Neuronal stem cell (in vitro differentiated cells): Measurements from ENCODE around the gene ZNF3.

Experiments used
- DNase-seq: peaks from one replicate; pipeline ENCODE4 v3.0.0-alpha.2; 2013; ENCODE audit warnings: low spot score
- H2AFZ ChIP-seq: one replicate; pipeline ENCODE4 v1.6.1; 2013; ENCODE audit warnings: mild to moderate bottlenecking, low read length, inconsistent platforms
- H2AK5ac ChIP-seq: 2 replicates; pipeline ENCODE4 v1.6.1; 2013; ENCODE audit warnings: low read depth, mild to moderate bottlenecking, inconsistent platforms, low read length, moderate library complexity, mixed read lengths
- H2BK120ac ChIP-seq: 2 replicates; pipeline ENCODE4 v1.6.1; 2013; ENCODE audit warnings: low read depth, mild to moderate bottlenecking, inconsistent platforms, low read length, moderate library complexity, mixed read lengths
- H2BK12ac ChIP-seq: one replicate; pipeline ENCODE4 v1.6.1; 2013; ENCODE audit warnings: low read length, inconsistent platforms
- H2BK15ac ChIP-seq: 2 replicates; pipeline ENCODE4 v1.6.1; 2013; ENCODE audit warnings: mild to moderate bottlenecking, low read length, inconsistent platforms, mixed read lengths
- H2BK5ac ChIP-seq: one replicate; pipeline ENCODE4 v1.6.1; 2013; ENCODE audit warnings: inconsistent platforms, mild to moderate bottlenecking, low read length, moderate library complexity
- H3K14ac ChIP-seq: one replicate; pipeline ENCODE4 v1.6.1; 2013; ENCODE audit warnings: low read length, inconsistent platforms
- H3K18ac ChIP-seq: 2 replicates; pipeline ENCODE4 v1.6.1; 2013; ENCODE audit warnings: low read length, inconsistent platforms
- H3K23ac ChIP-seq: 2 replicates; pipeline ENCODE4 v1.6.1; 2013; ENCODE audit warnings: low read depth, mild to moderate bottlenecking, mixed read lengths, low read length, inconsistent platforms; ENCODE audit not compliant: poor library complexity
- H3K27ac ChIP-seq: replicated peaks from 3 replicates; pipeline ENCODE4 v1.5.1; 2013; ENCODE audit warnings: low read length, inconsistent platforms
- H3K27me3 ChIP-seq, 3 experiments: 2 replicates each; pipeline ENCODE4 v1.6.1; 2013; ENCODE audit warnings: low read length in 3 of 3, mild to moderate bottlenecking in 2 of 3, inconsistent platforms in 1 of 3, low read depth in 1 of 3, mixed read lengths in 1 of 3, moderate library complexity in 1 of 3; ENCODE audit not compliant: control insufficient read depth in 3 of 3, insufficient read depth in 3 of 3
- H3K36me3 ChIP-seq, 2 donors: replicated peaks in 1 of 2; 2 replicates each; pipeline ENCODE4 v1.6.1; 2013; ENCODE audit warnings: low read length in 2 of 2; ENCODE audit not compliant: control insufficient read depth in 2 of 2, insufficient read depth in 2 of 2
- H3K4ac ChIP-seq: 2 replicates; pipeline ENCODE4 v1.6.1; 2013; ENCODE audit warnings: inconsistent platforms, mild to moderate bottlenecking, low read length, moderate library complexity
- H3K4me1 ChIP-seq, 2 donors: 1 replicate in 1 of 2; 2 replicates in 1 of 2; pipeline ENCODE4 v1.6.1; 2013; ENCODE audit warnings: low read length in 2 of 2, low read depth in 1 of 2; ENCODE audit not compliant: control insufficient read depth in 2 of 2, insufficient read depth in 1 of 2
- H3K4me2 ChIP-seq: one replicate; pipeline ENCODE4 v1.6.1; 2013; ENCODE audit warnings: mild to moderate bottlenecking, low read length, inconsistent platforms; ENCODE audit not compliant: insufficient read depth, poor library complexity, severe bottlenecking
- H3K4me3 ChIP-seq, 2 donors: 2 replicates each; pipeline ENCODE4 v1.5.1; 2013; ENCODE audit warnings: low read length in 2 of 2, mild to moderate bottlenecking in 2 of 2, inconsistent platforms in 1 of 2, moderate library complexity in 1 of 2
- H3K79me1 ChIP-seq: one replicate; pipeline ENCODE4 v1.6.1; 2013; ENCODE audit warnings: low read depth, mild to moderate bottlenecking, inconsistent platforms, low read length, moderate library complexity
- H3K9ac ChIP-seq: one replicate; pipeline ENCODE4 v1.6.1; 2013; ENCODE audit warnings: mild to moderate bottlenecking, low read depth, low read length, inconsistent platforms; ENCODE audit not compliant: poor library complexity
- H3K9me3 ChIP-seq, 2 donors: replicated peaks in 1 of 2; 2 replicates each; pipeline versions ENCODE3 to v1.6.1; 2013; ENCODE audit warnings: low read length in 2 of 2, mild to moderate bottlenecking in 2 of 2, inconsistent platforms in 1 of 2, low read depth in 1 of 2, mixed read lengths in 1 of 2, moderate library complexity in 1 of 2; ENCODE audit not compliant: control insufficient read depth in 2 of 2, insufficient read depth in 1 of 2
- H4K8ac ChIP-seq: one replicate; pipeline ENCODE4 v1.6.1; 2013; ENCODE audit warnings: low read depth, mild to moderate bottlenecking, inconsistent platforms, low read length, moderate library complexity
- H4K91ac ChIP-seq: one replicate; pipeline ENCODE4 v1.6.1; 2013; ENCODE audit warnings: low read length, low read depth, mild to moderate bottlenecking, inconsistent platforms; ENCODE audit not compliant: poor library complexity
- WGBS, 2 donors: extraction: QIAGEN DNeasy Blood & Tissue Kit; methylation state at CpG; one replicate each; pipeline ENCODE4 v1.1.7; 2013; ENCODE audit warnings: missing lambda C conversion rate in 2 of 2, mixed read lengths in 1 of 2; ENCODE audit not compliant: insufficient read length in 2 of 2, insufficient replicate concordance in 1 of 2; ENCODE audit errors: extremely low coverage in 2 of 2; 5-methylcytosine and 5-hydroxymethylcytosine counted together

Gene ZNF3

GRCh38 chr7:100107890-100108289, 26.4 kb upstream of the ZNF3 start:
- H3K27me3 ChIP-seq: no peaks in the 10 kb centered on the region
- H2BK15ac ChIP-seq: no peak overlapping the region
- no peak overlapping the region for H4K8ac ChIP-seq
- peaks cover 50 to 91% of the 10 kb centered on the region in 2 donors for H3K36me3 ChIP-seq
- no peak overlapping the region for H2BK120ac ChIP-seq
- no peak overlapping the region for H3K4me3 ChIP-seq
- no peak overlapping the region for H4K91ac ChIP-seq
- no peaks in the 10 kb centered on the region for H3K79me1 ChIP-seq
- H3K23ac ChIP-seq: peak overlapping the region; percentile 85
- no peak overlapping the region for H2AK5ac ChIP-seq
- H3K18ac ChIP-seq: no peak overlapping the region
- no CpG with 5 or more reads among the region's 11 CpGs for WGBS, 2 donors
- peak overlapping the region; percentile 75 for H2BK5ac ChIP-seq
- no peak overlapping the region for H3K4me2 ChIP-seq
- H2BK12ac ChIP-seq: no peak overlapping the region
- no peak for DNase-seq
- H3K14ac ChIP-seq: no peak overlapping the region
- H3K4me1 ChIP-seq: peaks cover 0 to 4% of the 10 kb centered on the region in 2 donors
- no peak overlapping the region for H2AFZ ChIP-seq
- H3K4ac ChIP-seq: no peak overlapping the region
- H3K9me3 ChIP-seq: peaks cover 0 to 2% of the 10 kb centered on the region in 2 donors
- peak overlapping the region; percentile 44 for H3K9ac ChIP-seq
- H3K27ac ChIP-seq: no peak overlapping the region

- H3K4me3 ChIP-seq: no peak overlapping the region
- WGBS, 2 donors: no CpG with 5 or more reads among the region's 25 CpGs
- no peak overlapping the region for H3K27ac ChIP-seq
- H3K9ac ChIP-seq: no peak overlapping the region
- no peak overlapping the region for H3K14ac ChIP-seq
- no peak overlapping the region for H2BK12ac ChIP-seq
- no peak overlapping the region for H2AK5ac ChIP-seq
- H3K4ac ChIP-seq: no peak overlapping the region
- H3K23ac ChIP-seq: peak overlapping the region; percentile 85
- peaks cover 0 to 2% of the 10 kb centered on the region in 2 donors for H3K9me3 ChIP-seq
- no peak overlapping the region for H2AFZ ChIP-seq
- H4K91ac ChIP-seq: no peak overlapping the region
- H3K79me1 ChIP-seq: no peaks in the 10 kb centered on the region
- H2BK120ac ChIP-seq: no peak overlapping the region
- H3K27me3 ChIP-seq: no peaks in the 10 kb centered on the region
- no peak overlapping the region for H3K4me2 ChIP-seq
- H3K18ac ChIP-seq: no peak overlapping the region
- H4K8ac ChIP-seq: no peak overlapping the region
- no peak overlapping the region for H2BK15ac ChIP-seq
- H3K4me1 ChIP-seq: peaks cover 3 to 9% of the 10 kb centered on the region in 2 donors
- no peak overlapping the region for H2BK5ac ChIP-seq
- peaks cover 47 to 86% of the 10 kb centered on the region in 2 donors for H3K36me3 ChIP-seq
- DNase-seq: no peak
Observed at GRCh38 chr7:100107125-100107737, 25.7 kb upstream of the ZNF3 start.

GRCh38 chr7:100106633-100107032, 25.1 kb upstream of the ZNF3 start:
- no CpG with 5 or more reads among the region's 17 CpGs for WGBS, 2 donors
- Histone ChIP-seq H3K4me3 (no peak overlapping the region), H3K4ac (no peak overlapping the region), H2BK5ac (no peak overlapping the region), H4K8ac (no peak overlapping the region), H2BK15ac (no peak overlapping the region), H3K9me3 (peaks cover 0 to 2% of the 10 kb centered on the region in 2 donors), H4K91ac (no peak overlapping the region), H3K27ac (no peak overlapping the region), H3K9ac (no peak overlapping the region), H3K4me2 (no peak overlapping the region), H3K79me1 (no peaks in the 10 kb centered on the region), H3K4me1 (peaks cover 4 to 9% of the 10 kb centered on the region in 2 donors), H3K23ac (peak overlapping the region; percentile 38), H2AK5ac (no peak overlapping the region), H3K14ac (no peak overlapping the region), H2AFZ (no peak overlapping the region), H3K36me3 (peaks cover 46 to 80% of the 10 kb centered on the region in 2 donors), H2BK12ac (no peak overlapping the region), H3K27me3 (no peaks in the 10 kb centered on the region), H3K18ac (no peak overlapping the region), H2BK120ac (no peak overlapping the region)
- DNase-seq: no peak

GRCh38 chr7:100105534-100105933, 24.0 kb upstream of the ZNF3 start:
- Histone ChIP-seq H4K91ac (no peak overlapping the region), H2BK120ac (no peak overlapping the region), H3K9me3 (no peaks in the 10 kb centered on the region), H3K4me2 (no peak overlapping the region), H4K8ac (no peak overlapping the region), H3K36me3 (peaks cover 37 to 69% of the 10 kb centered on the region in 2 donors), H3K4me1 (peaks cover 4 to 11% of the 10 kb centered on the region in 2 donors), H2BK5ac (no peak overlapping the region), H3K18ac (no peak overlapping the region), H3K4me3 (no peak overlapping the region), H2BK12ac (no peak overlapping the region), H3K27me3 (no peaks in the 10 kb centered on the region), H3K9ac (no peak overlapping the region), H3K79me1 (no peaks in the 10 kb centered on the region), H2AFZ (no peak overlapping the region), H3K14ac (no peak overlapping the region), H3K23ac (no peak overlapping the region), H2BK15ac (no peak overlapping the region), H3K27ac (no peak overlapping the region), H3K4ac (no peak overlapping the region), H2AK5ac (no peak overlapping the region)
- DNase-seq: no peak
- WGBS, 2 donors: no CpG with 5 or more reads among the region's 4 CpGs
